SK-N-SH treated with all-trans-retinoic acid at 6 μM for 48 hours (cell line): ENCODE results near the gene STPG1.

Experiments
- RARB ChIP-seq: fragments of 250-450 bp; sonication (Bioruptor Pico); IDR thresholded peaks from 2 replicates; pipeline ENCODE4 v1.8.0; 2021; ENCODE audit warnings: mild to moderate bottlenecking, moderate library complexity
- TCF4 ChIP-seq: fragments of 250-450 bp; sonication (Bioruptor Pico); IDR thresholded peaks from 2 replicates; pipeline ENCODE4 v1.8.0; 2021; ENCODE audit warnings: mild to moderate bottlenecking, moderate library complexity, borderline replicate concordance
- ZC3H10 ChIP-seq: fragments of 250-450 bp; sonication (Bioruptor Pico); IDR thresholded peaks from 2 replicates; pipeline ENCODE4 v1.5.1; 2021; ENCODE audit warnings: mild to moderate bottlenecking, moderate library complexity
- ZFP30 ChIP-seq: fragments of 450-650 bp; formaldehyde crosslinking; IDR thresholded peaks from 2 replicates; pipeline ENCODE4 v1.5.0; 2022; ENCODE audit warnings: mild to moderate bottlenecking, moderate library complexity
- TF ChIP-seq, protein P1 (sequence below): fragments of 250-450 bp; sonication (Bioruptor Pico); IDR thresholded peaks from 2 replicates; pipeline ENCODE4 v1.5.0; 2020; ENCODE audit warnings: mild to moderate bottlenecking, moderate library complexity

DNA sequence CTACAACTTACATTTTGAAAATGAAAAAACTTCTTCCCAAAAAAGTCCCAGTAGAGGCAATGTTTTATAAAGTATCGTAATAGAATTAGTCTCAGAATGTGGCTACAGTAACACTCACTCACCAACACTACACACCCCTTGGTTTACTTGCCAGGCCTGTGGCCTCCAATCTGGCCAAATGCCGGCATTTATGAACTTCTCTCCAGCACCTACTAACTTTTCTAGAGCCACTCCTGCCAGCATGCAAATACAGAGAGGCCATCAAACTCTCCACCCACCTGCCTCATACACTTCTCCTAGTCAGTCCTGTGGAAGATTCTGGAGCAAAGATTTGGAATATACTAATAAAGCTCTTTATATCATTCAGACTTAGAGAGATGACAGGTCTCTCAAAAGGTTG is 32.3 kb downstream of the STPG1 start:
- TF ChIP-seq ZFP30, result no peak
- TF ChIP-seq ZC3H10 (CRISPR knock-in tag), result no peak
- no peak for TF ChIP-seq RARB (CRISPR knock-in tag)
- TF ChIP-seq, protein P1, sequence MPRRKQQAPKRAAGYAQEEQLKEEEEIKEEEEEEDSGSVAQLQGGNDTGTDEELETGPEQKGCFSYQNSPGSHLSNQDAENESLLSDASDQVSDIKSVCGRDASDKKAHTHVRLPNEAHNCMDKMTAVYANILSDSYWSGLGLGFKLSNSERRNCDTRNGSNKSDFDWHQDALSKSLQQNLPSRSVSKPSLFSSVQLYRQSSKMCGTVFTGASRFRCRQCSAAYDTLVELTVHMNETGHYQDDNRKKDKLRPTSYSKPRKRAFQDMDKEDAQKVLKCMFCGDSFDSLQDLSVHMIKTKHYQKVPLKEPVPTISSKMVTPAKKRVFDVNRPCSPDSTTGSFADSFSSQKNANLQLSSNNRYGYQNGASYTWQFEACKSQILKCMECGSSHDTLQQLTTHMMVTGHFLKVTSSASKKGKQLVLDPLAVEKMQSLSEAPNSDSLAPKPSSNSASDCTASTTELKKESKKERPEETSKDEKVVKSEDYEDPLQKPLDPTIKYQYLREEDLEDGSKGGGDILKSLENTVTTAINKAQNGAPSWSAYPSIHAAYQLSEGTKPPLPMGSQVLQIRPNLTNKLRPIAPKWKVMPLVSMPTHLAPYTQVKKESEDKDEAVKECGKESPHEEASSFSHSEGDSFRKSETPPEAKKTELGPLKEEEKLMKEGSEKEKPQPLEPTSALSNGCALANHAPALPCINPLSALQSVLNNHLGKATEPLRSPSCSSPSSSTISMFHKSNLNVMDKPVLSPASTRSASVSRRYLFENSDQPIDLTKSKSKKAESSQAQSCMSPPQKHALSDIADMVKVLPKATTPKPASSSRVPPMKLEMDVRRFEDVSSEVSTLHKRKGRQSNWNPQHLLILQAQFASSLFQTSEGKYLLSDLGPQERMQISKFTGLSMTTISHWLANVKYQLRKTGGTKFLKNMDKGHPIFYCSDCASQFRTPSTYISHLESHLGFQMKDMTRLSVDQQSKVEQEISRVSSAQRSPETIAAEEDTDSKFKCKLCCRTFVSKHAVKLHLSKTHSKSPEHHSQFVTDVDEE, result no peak
- TF ChIP-seq TCF4 (CRISPR knock-in tag), result no peak
